GM12892 (cell line): ENCODE measurements around the gene RXRG.

ENCODE experiments used
- POLR2A ChIP-seq: IDR thresholded peaks from 2 replicates; pipeline ENCODE4 v1.6.1; 2011; ENCODE audit warnings: low read depth, low read length, control low read depth
- POLR2AphosphoS5 ChIP-seq: IDR thresholded peaks from 2 replicates; pipeline ENCODE4 v1.6.1; 2011; ENCODE audit warnings: low read depth, low read length, control low read depth

GRCh38 chr1:165409657-165410358 is 35.1 kb downstream of the RXRG start:
- TF ChIP-seq POLR2A = no peak
- no peak for TF ChIP-seq POLR2AphosphoS5
